NCI-H526 treated with DMSO at 0.1 percent for 48 hours (cell line): ENCODE results near the gene XRCC1.
A peak's percentile ranks its signal among the peaks of the same experiment; 100 is the strongest.
"Not testable (repeated sequence)": the region's sequence is repeated elsewhere in the genome, so short reads cannot be mapped to it uniquely, and the experiment has no call there.

Source experiments
- DNase-seq: peaks from one replicate; lab custom pipeline; 2025; lab: John Stamatoyannopoulos, UW

The XRCC1 gene

DNA sequence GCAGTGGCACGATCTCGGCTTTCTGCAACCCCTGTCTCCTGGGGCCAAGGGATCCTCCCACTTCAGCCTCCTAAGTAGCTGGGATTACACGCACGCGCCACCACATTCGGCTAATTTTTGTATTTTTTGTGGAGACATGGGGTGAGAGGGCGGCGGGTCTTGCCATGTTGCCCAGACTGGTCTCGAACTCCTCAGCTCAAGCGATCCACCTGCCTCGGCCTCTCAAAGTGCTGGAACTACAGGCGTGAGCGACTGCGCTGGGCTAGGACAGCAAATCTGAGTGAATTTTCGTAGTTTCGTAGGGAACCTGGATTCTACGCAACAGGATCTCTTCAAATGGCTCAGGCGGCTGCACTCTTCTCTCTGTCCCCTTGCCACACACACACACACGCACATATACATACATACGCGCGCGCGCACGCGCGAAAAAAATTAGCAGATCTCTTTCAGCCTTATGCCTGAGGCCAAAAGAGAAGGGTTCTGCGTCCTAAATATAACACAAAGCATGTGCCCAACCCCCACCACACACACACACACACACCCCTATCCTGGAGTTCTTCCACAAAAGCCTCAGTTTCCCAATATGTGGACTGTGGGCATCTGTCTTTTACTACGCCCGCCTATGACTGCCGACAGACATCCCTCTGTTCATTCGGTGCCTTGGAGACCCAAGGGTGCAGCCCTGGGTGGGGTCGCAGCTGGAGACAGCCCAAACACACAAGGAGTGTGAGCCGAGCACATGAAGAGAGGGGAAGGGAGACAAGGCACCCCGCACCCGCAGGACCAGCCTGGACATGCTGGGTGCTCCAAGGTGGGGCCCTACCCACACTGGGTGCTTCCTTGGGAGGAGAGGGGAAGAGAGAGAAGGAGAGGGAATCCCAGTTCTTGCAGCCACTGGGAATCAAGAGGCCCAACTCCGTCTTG lies 890 bp upstream of the XRCC1 start:
- no peak for DNase-seq

DNA sequence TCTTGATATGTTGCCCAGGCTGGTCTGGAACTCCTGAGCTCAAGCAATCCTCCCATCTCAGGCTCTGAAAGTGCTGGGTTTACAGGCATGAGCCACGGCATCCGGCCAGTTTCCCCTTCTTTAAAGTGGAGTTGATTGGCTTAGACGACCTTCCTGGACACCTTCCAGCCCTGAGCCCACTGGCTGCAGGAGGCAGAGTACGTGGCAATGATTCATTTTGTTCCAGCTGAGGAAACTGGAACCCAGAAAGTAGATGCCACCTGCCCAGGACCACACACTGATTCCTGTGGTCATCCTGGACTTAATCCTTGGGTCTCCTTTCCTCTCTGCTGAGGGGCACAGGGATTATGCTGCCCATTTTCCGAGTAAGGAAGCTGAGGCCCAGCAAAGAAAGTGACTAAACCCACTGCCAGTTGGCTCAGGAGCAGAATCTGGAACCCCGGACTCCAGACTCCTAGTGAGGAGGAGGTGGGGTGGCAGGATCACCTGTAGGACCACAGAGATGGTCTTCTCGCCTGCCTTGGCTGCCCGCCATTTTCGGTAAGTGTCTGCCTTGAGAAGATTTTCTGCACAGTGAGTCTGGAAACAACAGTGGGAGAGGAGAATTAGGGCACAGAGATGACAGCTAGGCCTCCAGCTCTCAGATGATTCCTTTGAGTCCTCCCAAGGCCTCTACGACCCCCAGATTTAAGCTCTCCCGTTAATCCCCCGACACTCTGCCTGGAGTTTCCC lies 737 bp downstream of the XRCC1 start:
- no peak for DNase-seq

GRCh38 chr19:43572171-43572588 lies 3.1 kb downstream of the XRCC1 start:
- no peak for DNase-seq

- peak; percentile 29 for DNase-seq
Measured at GRCh38 chr19:43570174-43570791, 5.0 kb downstream of the XRCC1 start.

- DNase-seq, result no peak
Measured at GRCh38 chr19:43569657-43570056, 5.7 kb downstream of the XRCC1 start.

GRCh38 chr19:43564800-43565199 lies 10.5 kb downstream of the XRCC1 start:
- DNase-seq, result no peak

DNA sequence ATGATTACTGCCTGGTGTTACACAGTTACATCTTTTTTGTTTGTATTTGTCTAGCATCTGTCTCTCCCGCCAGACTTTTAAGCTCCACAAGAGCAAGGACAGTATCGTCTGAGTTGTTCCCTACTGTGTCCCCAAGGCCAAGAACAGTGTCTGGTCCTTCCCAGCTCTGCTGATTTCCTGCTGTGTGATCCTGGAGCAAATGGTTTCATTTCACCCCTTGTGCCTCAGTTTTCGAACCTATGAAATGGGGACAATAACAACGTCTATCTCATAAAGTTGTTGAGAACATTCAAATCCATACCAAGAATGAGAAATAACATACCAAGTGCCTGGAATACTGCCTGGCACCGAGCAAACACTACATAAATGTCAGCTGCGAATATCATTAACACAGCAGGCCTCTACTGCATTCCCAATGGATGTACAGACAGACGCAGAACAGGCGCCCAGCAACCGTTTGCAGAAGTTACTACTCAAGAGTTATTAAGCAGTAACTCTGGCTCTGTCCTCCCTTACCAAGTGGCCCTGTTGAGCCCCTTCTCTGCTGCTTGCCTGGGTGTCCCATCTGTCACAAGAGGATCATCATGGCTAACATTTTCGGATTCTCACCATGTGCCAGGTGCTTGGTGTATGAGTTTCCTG lies 11.4 kb downstream of the XRCC1 start:
- DNase-seq, result no peak

DNA sequence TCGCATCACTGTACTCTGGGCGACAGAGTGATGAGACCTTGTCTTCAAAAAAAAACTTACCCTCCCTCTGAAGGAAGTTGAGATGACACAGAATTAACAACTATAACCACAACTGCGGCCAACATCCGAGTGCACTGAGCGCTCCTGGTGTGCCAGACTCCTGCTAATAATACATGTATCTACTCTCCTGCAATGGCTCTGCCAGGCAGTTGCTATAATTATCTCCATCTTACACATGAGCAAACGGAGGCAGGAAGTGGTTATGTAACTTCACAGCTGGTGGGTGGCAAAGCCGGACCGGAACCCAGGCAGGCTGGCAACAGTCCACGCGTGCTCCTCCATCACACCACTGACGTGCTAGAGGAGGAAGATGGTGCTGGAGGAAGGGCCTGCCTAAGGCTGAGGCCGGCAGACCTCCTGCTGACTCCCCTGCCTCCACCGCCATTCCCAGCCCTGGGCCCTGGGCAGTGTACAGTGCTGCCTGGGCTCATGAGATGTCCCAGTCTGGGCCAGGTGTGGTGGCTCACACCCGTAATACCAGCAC lies 12.6 kb downstream of the XRCC1 start:
- no peak for DNase-seq

GRCh38 chr19:43562226-43562697 lies 13.1 kb downstream of the XRCC1 start:
- DNase-seq, result no peak

GRCh38 chr19:43561139-43561970 lies 14.0 kb downstream of the XRCC1 start:
- no peak for DNase-seq

DNA sequence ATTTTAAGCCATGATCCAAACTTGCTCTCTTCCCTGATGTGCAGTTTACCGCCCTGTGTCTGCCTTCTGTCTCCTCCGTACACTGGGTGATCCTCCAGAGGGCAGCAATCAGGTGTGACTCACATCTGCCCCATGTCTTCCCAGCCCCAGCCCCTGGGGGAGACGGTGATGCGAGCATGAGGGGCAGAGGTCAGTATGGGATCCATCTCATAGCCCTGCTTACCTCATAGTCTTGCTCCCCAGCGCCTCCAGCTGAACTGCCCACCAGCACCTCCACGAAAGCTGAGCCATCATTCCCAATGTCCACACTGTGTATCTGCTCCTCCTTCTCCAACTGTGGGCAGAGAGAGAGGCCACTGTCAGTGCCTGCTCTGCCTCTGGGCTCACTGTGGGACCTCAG lies 14.6 kb downstream of the XRCC1 start:
- no peak for DNase-seq

DNA sequence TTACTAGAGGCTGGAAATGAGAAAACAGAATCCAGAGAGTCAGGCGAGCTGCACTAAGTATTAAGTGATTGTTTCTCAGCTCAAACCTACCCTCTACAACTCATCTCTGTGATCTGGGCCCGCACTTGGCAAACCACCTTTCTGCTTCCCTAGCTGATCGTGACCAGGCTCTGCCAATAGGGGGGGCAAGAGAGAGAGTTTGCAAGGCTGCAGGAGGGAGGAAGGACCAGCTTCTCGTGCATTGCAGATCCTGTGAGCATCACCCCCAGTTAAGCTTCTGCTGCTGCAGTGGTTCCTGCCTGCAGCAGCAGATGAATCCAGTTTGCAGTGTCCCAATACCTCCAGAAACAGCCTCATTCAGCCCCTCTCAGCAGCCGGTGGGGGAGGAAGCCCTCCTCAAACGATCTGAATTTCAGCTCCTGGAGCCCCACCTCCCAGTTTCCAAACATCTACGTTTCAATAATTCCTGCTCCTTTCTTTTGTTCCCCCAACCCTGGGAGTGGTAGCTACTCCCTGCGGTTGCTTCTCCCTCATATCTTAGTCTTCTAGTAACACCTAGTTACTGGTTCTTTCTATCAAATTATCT lies 20.0 kb downstream of the XRCC1 start:
- DNase-seq, result peak; percentile 3

- DNase-seq, result no peak
Measured at GRCh38 chr19:43554317-43554895, 20.9 kb downstream of the XRCC1 start.

- DNase-seq, result no peak
Measured at GRCh38 chr19:43553656-43554055, 21.7 kb downstream of the XRCC1 start.

DNA sequence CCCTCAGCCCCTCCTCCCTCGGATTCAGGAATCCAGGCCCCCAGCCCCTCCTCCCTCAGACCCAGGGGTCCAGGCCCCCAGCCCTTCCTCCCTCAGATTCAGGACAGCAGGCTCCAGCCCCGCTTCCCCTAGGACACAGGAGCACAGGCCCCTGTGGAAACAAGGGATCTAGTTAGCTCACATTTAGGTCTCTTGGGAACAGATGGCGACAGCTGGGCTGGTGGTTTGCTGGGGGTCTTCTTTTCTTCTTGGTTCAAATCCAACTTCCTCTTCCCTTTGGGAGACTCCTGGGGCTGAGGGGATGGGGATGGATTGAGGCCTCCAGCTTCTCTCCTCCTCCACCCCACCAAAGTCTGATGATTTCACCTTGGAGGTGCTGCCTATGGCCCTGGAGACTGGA lies 22.7 kb downstream of the XRCC1 start:
- DNase-seq, result no peak

- DNase-seq, result no peak
Measured at GRCh38 chr19:43552198-43552450, 23.2 kb downstream of the XRCC1 start.

DNA sequence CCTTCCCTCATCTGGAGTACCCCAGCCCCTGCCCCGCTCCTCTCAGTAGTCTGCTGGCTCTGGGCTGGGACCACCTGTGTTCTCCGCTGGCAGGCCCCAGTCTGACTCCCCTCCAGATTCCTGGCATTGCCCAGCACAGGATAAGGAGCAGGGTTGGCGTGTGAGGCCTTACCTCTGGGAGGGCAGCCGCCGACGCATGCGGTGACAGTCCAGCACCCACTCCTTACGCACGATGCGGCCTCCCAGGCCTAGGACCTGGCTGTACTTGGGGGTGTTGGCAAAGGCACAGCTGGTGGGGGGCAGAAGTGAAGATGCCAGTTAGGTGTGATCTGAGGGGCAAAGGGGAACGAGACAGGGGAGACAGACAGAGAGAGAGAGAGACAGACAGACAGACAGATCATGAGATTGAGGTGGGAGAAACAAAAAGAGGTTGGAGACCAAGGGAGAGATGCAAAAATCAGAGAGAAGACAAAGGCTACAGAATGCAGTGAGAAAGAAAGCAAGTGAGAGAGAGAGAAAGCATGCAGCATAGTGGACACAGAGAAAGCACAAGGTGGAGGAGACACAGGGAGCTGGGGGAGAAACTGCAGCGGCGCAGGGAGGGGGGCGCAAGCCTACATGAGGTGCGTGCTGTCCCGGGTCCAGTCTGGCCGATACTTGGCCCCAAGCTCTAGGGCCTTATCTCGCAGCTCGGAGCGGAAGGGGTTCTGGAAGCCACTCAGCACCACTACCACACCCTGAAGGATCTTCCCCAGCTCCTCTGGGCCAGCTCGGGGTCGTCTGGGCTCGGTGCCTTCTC lies 23.7 kb downstream of the XRCC1 start:
- DNase-seq, result no peak

DNA sequence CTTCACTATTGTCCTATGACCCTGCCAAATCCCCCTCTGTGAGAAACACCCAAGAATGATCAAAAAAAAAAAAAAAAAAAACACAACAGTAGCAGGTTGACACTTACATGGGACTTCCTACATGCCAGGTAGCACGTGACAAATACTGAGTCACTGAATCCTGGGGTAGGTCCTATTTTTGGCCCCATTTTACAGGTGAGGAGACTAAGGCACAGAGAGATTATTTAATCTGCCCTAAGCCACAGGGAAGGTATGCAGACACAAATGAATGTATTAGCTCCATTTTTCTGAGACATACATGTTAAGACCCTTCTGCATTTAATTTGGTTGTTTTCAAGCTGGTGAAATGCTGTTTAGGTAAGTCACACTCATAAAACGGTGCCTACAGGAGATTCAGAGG lies 26.6 kb downstream of the XRCC1 start:
- DNase-seq, result no peak

- not testable (repeated sequence) for DNase-seq
Measured at GRCh38 chr19:43547926-43548325, 27.4 kb downstream of the XRCC1 start.

GRCh38 chr19:43546581-43546980 lies 28.7 kb downstream of the XRCC1 start:
- no peak for DNase-seq
